Choroid plexus epithelial cell (primary cell): Measurements from ENCODE around the gene F12.

Source experiments
- DNase-seq: peaks from one replicate; pipeline ENCODE4 v3.0.0-alpha.2; 2010; ENCODE audit warnings: low read depth
- H3K4me3 ChIP-seq: 2 replicates; pipeline ENCODE4 v1.5.1; 2011; ENCODE audit warnings: low read depth, mild to moderate bottlenecking, control low read depth, low read length, moderate library complexity
- CTCF ChIP-seq: conservative IDR thresholded peaks from 2 replicates; pipeline ENCODE4 v1.5.1; 2011; ENCODE audit warnings: low read depth, mild to moderate bottlenecking, control low read depth, inconsistent platforms, low read length, moderate library complexity

F12 gene

GRCh38 chr5:177429248-177430040 lies 20.1 kb upstream of the F12 start:
- no peak for TF ChIP-seq CTCF
- DNase-seq = no peak
- H3K4me3 ChIP-seq = no peak overlapping the region

GRCh38 chr5:177428574-177429217 lies 19.3 kb upstream of the F12 start:
- no peak overlapping the region for H3K4me3 ChIP-seq
- no peak for TF ChIP-seq CTCF
- no peak for DNase-seq

GRCh38 chr5:177427919-177428573 lies 18.7 kb upstream of the F12 start:
- no peak for TF ChIP-seq CTCF
- DNase-seq = no peak
- peak overlapping the region; percentile 5 for H3K4me3 ChIP-seq

- no peak for TF ChIP-seq CTCF
- H3K4me3 ChIP-seq = peak overlapping the region; percentile 81
These were observed 18.0 kb upstream of the F12 start for GRCh38 chr5:177427211-177427822.

GRCh38 chr5:177426566-177427210 lies 17.3 kb upstream of the F12 start, which contains the start of gene GRK6:
Gene GRK6, plus strand, starts transcription at chr5:177426676. Its CDS starts 170 bp downstream, at chr5:177426846.
- no peak for DNase-seq
- TF ChIP-seq CTCF = no peak
- H3K4me3 ChIP-seq = peak within 1 kb of the TSS; percentile 81

More at GRCh38 chr5:177427211-177427822, 18.0 kb upstream of the F12 start:
- peak; percentile 28 for DNase-seq

- no peak for TF ChIP-seq CTCF
- H3K4me3 ChIP-seq = peak overlapping the region; percentile 72
- DNase-seq = peak; percentile 100
These were observed 16.6 kb upstream of the F12 start for GRCh38 chr5:177425801-177426565.
